ENCODE measurements around the gene APMAP.

The APMAP gene

GRCh38 chr20:24992487-24993205 lies at the start of gene APMAP:
APMAP (minus strand) TSS chr20:24992751; CDS start chr20:24992688, 63 bp downstream.
- peak; percentile 96 for DNase-seq

GRCh38 chr20:25041813-25042530 lies 49.4 kb upstream of the APMAP start:
- no peak for DNase-seq

- no peak for DNase-seq
These were observed 47.9 kb upstream of the APMAP start for GRCh38 chr20:25040438-25040831.

- no peak for DNase-seq
These were observed 47.3 kb upstream of the APMAP start for GRCh38 chr20:25039697-25040437.

- no peak for DNase-seq
These were observed 46.1 kb upstream of the APMAP start for GRCh38 chr20:25038591-25039015.

GRCh38 chr20:25038103-25038410 lies 45.5 kb upstream of the APMAP start:
- no peak for DNase-seq

GRCh38 chr20:25037288-25038102 lies 44.9 kb upstream of the APMAP start:
- DNase-seq = no peak

GRCh38 chr20:25036331-25036936 lies 43.9 kb upstream of the APMAP start:
- DNase-seq = no peak

- no peak for DNase-seq
These were observed 43.4 kb upstream of the APMAP start for GRCh38 chr20:25035921-25036320.

- DNase-seq = no peak
These were observed 41.4 kb upstream of the APMAP start for GRCh38 chr20:25033924-25034300.

- DNase-seq = no peak
These were observed 40.8 kb upstream of the APMAP start for GRCh38 chr20:25033265-25033923.

GRCh38 chr20:25032478-25033264 lies 40.1 kb upstream of the APMAP start:
- no peak for DNase-seq

GRCh38 chr20:25032065-25032477 lies 39.5 kb upstream of the APMAP start:
- no peak for DNase-seq

GRCh38 chr20:25031241-25031640 lies 38.7 kb upstream of the APMAP start:
- no peak for DNase-seq

GRCh38 chr20:25030649-25031207 lies 38.2 kb upstream of the APMAP start:
- no peak for DNase-seq

- DNase-seq = no peak
These were observed 37.6 kb upstream of the APMAP start for GRCh38 chr20:25030007-25030648.

GRCh38 chr20:25025986-25026605 lies 33.5 kb upstream of the APMAP start:
- DNase-seq = no peak

GRCh38 chr20:25025091-25025861 lies 32.7 kb upstream of the APMAP start:
- no peak for DNase-seq

- no peak for DNase-seq
These were observed 31.6 kb upstream of the APMAP start for GRCh38 chr20:25024171-25024570.
